Vagina (tissue), 2 donors: Measurements from ENCODE around the gene NFASC. TPM values are rescaled to one million over a fixed set of nuclear protein-coding genes. Genes with fewer than 3 reads are reported as not detected.

ENCODE experiments used
- DNase-seq, 2 donors: peaks; one replicate each; pipeline ENCODE4 v3.0.0-alpha.2; 2017; ENCODE audit errors: extremely low spot score in 2 of 2
- H3K27ac ChIP-seq: fragments of 200-600 bp; sonication (generic); one replicate; pipeline ENCODE4 v1.5.1; 2019
- H3K27me3 ChIP-seq: fragments of 200-600 bp; sonication (generic); one replicate; pipeline ENCODE4 v1.5.1; 2019
- H3K36me3 ChIP-seq, 2 donors: fragments of 200-600 bp; sonication (generic); one replicate each; pipeline ENCODE4 v1.5.1; 2017 to 2019
- H3K4me1 ChIP-seq: fragments of 200-600 bp; sonication (generic); one replicate; pipeline ENCODE4 v1.5.1; 2019
- H3K4me3 ChIP-seq, 2 donors: fragments of 200-600 bp; sonication (generic); 1 replicate in 1 of 2; 2 replicates in 1 of 2; pipeline ENCODE4 v1.5.1; 2016 to 2019
- H3K9me3 ChIP-seq: fragments of 200-600 bp; sonication (generic); one replicate; pipeline ENCODE4 v1.5.1; 2019
- POLR2A ChIP-seq, 2 donors: fragments of 450-650 bp; IDR thresholded peaks; one replicate each; pipeline ENCODE4 v1.6.1; 2017; ENCODE audit warnings: antibody characterized with exemption in 2 of 2, mild to moderate bottlenecking in 2 of 2, moderate library complexity in 2 of 2
- POLR2AphosphoS5 ChIP-seq, 2 donors: sonication (generic); formaldehyde crosslinking; IDR thresholded peaks; one replicate each; pipeline ENCODE4 v1.9.0; 2017; ENCODE audit warnings: antibody characterized with exemption in 2 of 2, mild to moderate bottlenecking in 2 of 2, low read depth in 1 of 2; ENCODE audit not compliant: insufficient read depth in 1 of 2
- intact Hi-C: fragments of 100-400 bp; cut with DNase I; formaldehyde crosslinking; loops from one replicate; pipeline ENCODE4 v1.15.1; 2023
- total RNA-seq: library from RNA; depleted of rRNA; stranded (reverse); fragments of >200 nt; gene quantifications from one replicate; pipeline ENCODE4 v1.2.3, GENCODE V29; 2016
- TF ChIP-seq, protein P1 (sequence below), 3 experiments: fragments of 450-650 bp in 2 of 3; fragments of 200-600 bp in 1 of 3; sonication (generic) in 1 of 3; IDR thresholded peaks; one replicate each; pipeline ENCODE4 v1.5.1; 2017 to 2019; ENCODE audit warnings: antibody characterized with exemption in 3 of 3, mild to moderate bottlenecking in 2 of 3, moderate library complexity in 2 of 3

The NFASC gene
- total RNA-seq, 1 donor from 2014 or later, result 23.3 TPM

- Histone ChIP-seq H3K36me3 (peaks cover 0 to 5% of the 10 kb centered on the region in 2 donors), H3K4me3 (no peak overlapping the region), H3K4me1 (peaks cover 9% of the 10 kb centered on the region), H3K9me3 (no peaks in the 10 kb centered on the region), H3K27me3 (no peaks in the 10 kb centered on the region), H3K27ac (no peak overlapping the region)
- DNase-seq, result no peak
- TF ChIP-seq POLR2AphosphoS5 (IDR thresholded peaks at IDR 0.05; ENCODE audit: insufficient read depth in 1 of 2, low read depth in 1 of 2) (no peak), POLR2A (IDR thresholded peaks at IDR 0.05) (no peak)
- TF ChIP-seq, protein P1, sequence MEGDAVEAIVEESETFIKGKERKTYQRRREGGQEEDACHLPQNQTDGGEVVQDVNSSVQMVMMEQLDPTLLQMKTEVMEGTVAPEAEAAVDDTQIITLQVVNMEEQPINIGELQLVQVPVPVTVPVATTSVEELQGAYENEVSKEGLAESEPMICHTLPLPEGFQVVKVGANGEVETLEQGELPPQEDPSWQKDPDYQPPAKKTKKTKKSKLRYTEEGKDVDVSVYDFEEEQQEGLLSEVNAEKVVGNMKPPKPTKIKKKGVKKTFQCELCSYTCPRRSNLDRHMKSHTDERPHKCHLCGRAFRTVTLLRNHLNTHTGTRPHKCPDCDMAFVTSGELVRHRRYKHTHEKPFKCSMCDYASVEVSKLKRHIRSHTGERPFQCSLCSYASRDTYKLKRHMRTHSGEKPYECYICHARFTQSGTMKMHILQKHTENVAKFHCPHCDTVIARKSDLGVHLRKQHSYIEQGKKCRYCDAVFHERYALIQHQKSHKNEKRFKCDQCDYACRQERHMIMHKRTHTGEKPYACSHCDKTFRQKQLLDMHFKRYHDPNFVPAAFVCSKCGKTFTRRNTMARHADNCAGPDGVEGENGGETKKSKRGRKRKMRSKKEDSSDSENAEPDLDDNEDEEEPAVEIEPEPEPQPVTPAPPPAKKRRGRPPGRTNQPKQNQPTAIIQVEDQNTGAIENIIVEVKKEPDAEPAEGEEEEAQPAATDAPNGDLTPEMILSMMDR (IDR thresholded peaks at IDR 0.05), result no peak
- intact Hi-C loops, result no loop called here
Measured at GRCh38 chr1:204992201-204992997, 121.7 kb downstream of the NFASC start.

DNA sequence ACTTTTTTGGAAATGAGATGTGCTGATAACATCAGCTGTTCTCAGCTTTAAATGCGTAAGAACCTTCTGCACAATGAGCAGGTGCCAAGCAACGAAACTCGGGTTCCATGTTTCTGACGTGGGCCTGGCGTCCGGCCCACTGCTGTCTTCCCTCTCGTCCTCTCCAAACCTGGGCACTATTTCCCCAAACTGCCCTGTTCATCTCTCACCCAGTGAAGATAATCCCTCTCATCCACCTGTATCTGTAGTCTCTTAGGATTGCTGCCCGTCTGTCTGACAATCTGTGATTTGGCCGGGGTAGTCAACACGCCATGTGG is 122.3 kb downstream of the NFASC start:
- TF ChIP-seq POLR2AphosphoS5 (IDR thresholded peaks at IDR 0.05; ENCODE audit: insufficient read depth in 1 of 2, low read depth in 1 of 2) (no peak), POLR2A (IDR thresholded peaks at IDR 0.05) (no peak)
- TF ChIP-seq, protein P1 (IDR thresholded peaks at IDR 0.05), result no peak
- Histone ChIP-seq H3K4me1 (peaks cover 15% of the 10 kb centered on the region), H3K27ac (no peak overlapping the region), H3K27me3 (no peaks in the 10 kb centered on the region), H3K4me3 (no peak overlapping the region), H3K36me3 (peaks cover 0 to 5% of the 10 kb centered on the region in 2 donors), H3K9me3 (no peaks in the 10 kb centered on the region)
- DNase-seq, result no peak
- intact Hi-C loops, result no loop called here

- H3K36me3 ChIP-seq, result peaks cover 0 to 5% of the 10 kb centered on the region in 2 donors
Measured at GRCh38 chr1:204994086-204994862, 123.6 kb downstream of the NFASC start.

GRCh38 chr1:204996981-204997380 is 126.3 kb downstream of the NFASC start:
- TF ChIP-seq POLR2AphosphoS5 (IDR thresholded peaks at IDR 0.05; ENCODE audit: insufficient read depth in 1 of 2, low read depth in 1 of 2), result no peak
- TF ChIP-seq POLR2A (IDR thresholded peaks at IDR 0.05), result no peak
- TF ChIP-seq, protein P1 (IDR thresholded peaks at IDR 0.05), result no peak
- H3K27me3 ChIP-seq, result no peaks in the 10 kb centered on the region
- peaks cover 19% of the 10 kb centered on the region for H3K4me1 ChIP-seq
- no peaks in the 10 kb centered on the region for H3K36me3 ChIP-seq
- intact Hi-C loops, result no loop called here
- H3K4me3 ChIP-seq, result no peak overlapping the region
- no peaks in the 10 kb centered on the region for H3K9me3 ChIP-seq
- peak overlapping the region; percentile 52 for H3K27ac ChIP-seq
- no peak for DNase-seq

More at GRCh38 chr1:204994086-204994862, 123.6 kb downstream of the NFASC start:
- intact Hi-C loops, result no loop called here
- no peak for DNase-seq
- Histone ChIP-seq H3K27me3 (no peaks in the 10 kb centered on the region), H3K27ac (peak overlapping the region; percentile 33), H3K4me3 (no peak overlapping the region), H3K9me3 (no peaks in the 10 kb centered on the region), H3K4me1 (peaks cover 19% of the 10 kb centered on the region)
- TF ChIP-seq, protein P1 (IDR thresholded peaks at IDR 0.05), result no peak
- TF ChIP-seq POLR2A (IDR thresholded peaks at IDR 0.05) (no peak), POLR2AphosphoS5 (IDR thresholded peaks at IDR 0.05; ENCODE audit: insufficient read depth in 1 of 2, low read depth in 1 of 2) (no peak)
